Heart left ventricle (tissue), 13 donors: ENCODE measurements around the gene ANKZF1.

Experiments used
- POLR2A ChIP-seq, 2 donors: fragments of 450-650 bp; IDR thresholded peaks; one replicate each; pipeline ENCODE4 v1.6.1; 2017; ENCODE audit warnings: antibody characterized with exemption in 2 of 2, mild to moderate bottlenecking in 2 of 2, moderate library complexity in 2 of 2
- TF ChIP-seq, protein P1 (sequence below), 12 donors: fragments of 200-600 bp; sonication (generic) in 4 of 12; IDR thresholded peaks; one replicate each; pipeline versions ENCODE4 v1.5.0 to v1.8.0; 2018 to 2022; ENCODE audit warnings: antibody characterized with exemption in 12 of 12, mild to moderate bottlenecking in 5 of 12
- donor health status: ischemic (EF 13 %, LVEDD 7.1; RV severe dilation, severe dysfunction).
- donor health status: DM: no; HTN: yes; CAD: no.
- donor health status: DM: no; HTN: no; CAD: no.
- donor health status: ischemic (EF 25% LVEDD 6.9; RV normal size, moderate dysfunction).
- donor health status: ischemic (EF 25% LVEDD 5.7; RV mildly dilated, moderate dysfunction).
- donor health status: ischemic (EF 35%, LVEDD 5.7; RV mildly dilated, moderate dysfunction).
- donor health status: nonischemic (EF 11% LVEDD 7.7; RV severe dilation, severe dysfunction).
- donor health status: DM: yes; HTN: yes; CAD: no.
- donor health status: PGD.
- donor health status: ischemic (EF 29% LVEDD 5.4; RV normal size, mild dysfunction).
- donor health status: nonischemic (EF 23%, LVEDD 6.1; RV moderate dilation, normal function).

GRCh38 chr2:219278655-219279150, 49.1 kb downstream of the ANKZF1 start:
- TF ChIP-seq, protein P1, sequence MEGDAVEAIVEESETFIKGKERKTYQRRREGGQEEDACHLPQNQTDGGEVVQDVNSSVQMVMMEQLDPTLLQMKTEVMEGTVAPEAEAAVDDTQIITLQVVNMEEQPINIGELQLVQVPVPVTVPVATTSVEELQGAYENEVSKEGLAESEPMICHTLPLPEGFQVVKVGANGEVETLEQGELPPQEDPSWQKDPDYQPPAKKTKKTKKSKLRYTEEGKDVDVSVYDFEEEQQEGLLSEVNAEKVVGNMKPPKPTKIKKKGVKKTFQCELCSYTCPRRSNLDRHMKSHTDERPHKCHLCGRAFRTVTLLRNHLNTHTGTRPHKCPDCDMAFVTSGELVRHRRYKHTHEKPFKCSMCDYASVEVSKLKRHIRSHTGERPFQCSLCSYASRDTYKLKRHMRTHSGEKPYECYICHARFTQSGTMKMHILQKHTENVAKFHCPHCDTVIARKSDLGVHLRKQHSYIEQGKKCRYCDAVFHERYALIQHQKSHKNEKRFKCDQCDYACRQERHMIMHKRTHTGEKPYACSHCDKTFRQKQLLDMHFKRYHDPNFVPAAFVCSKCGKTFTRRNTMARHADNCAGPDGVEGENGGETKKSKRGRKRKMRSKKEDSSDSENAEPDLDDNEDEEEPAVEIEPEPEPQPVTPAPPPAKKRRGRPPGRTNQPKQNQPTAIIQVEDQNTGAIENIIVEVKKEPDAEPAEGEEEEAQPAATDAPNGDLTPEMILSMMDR (IDR thresholded peaks at IDR 0.05), result no peak
- no peak for TF ChIP-seq POLR2A (IDR thresholded peaks at IDR 0.05)
